T-helper 22 cell (primary cell): ENCODE measurements around the gene KIF19.
"Not testable (repeated sequence)": the region's sequence is repeated elsewhere in the genome, so short reads cannot be mapped to it uniquely, and the experiment has no call there.

ENCODE experiments used
- DNase-seq: peaks from one replicate; pipeline ENCODE4 v3.0.0-alpha.2; 2020; ENCODE audit warnings: low read depth

Gene KIF19, protein sequence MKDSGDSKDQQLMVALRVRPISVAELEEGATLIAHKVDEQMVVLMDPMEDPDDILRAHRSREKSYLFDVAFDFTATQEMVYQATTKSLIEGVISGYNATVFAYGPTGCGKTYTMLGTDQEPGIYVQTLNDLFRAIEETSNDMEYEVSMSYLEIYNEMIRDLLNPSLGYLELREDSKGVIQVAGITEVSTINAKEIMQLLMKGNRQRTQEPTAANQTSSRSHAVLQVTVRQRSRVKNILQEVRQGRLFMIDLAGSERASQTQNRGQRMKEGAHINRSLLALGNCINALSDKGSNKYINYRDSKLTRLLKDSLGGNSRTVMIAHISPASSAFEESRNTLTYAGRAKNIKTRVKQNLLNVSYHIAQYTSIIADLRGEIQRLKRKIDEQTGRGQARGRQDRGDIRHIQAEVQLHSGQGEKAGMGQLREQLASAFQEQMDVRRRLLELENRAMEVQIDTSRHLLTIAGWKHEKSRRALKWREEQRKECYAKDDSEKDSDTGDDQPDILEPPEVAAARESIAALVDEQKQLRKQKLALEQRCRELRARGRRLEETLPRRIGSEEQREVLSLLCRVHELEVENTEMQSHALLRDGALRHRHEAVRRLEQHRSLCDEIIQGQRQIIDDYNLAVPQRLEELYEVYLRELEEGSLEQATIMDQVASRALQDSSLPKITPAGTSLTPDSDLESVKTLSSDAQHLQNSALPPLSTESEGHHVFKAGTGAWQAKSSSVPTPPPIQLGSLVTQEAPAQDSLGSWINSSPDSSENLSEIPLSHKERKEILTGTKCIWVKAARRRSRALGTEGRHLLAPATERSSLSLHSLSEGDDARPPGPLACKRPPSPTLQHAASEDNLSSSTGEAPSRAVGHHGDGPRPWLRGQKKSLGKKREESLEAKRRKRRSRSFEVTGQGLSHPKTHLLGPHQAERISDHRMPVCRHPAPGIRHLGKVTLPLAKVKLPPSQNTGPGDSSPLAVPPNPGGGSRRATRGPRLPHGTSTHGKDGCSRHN

GRCh38 chr17:74325743-74326379 is at the start of gene KIF19:
Gene KIF19, plus strand, starts transcription at chr17:74326226. Its CDS starts 124 bp downstream, at chr17:74326350.
- DNase-seq = peak; percentile 26

GRCh38 chr17:74276541-74277009 is 49.5 kb upstream of the KIF19 start:
- no peak for DNase-seq

- no peak for DNase-seq
Observed at GRCh38 chr17:74277935-74278334, 48.1 kb upstream of the KIF19 start.

GRCh38 chr17:74279617-74280016 is 46.4 kb upstream of the KIF19 start:
- not testable (repeated sequence) for DNase-seq

- DNase-seq = peak; percentile 61
Observed at GRCh38 chr17:74280093-74280513, 45.9 kb upstream of the KIF19 start.

- DNase-seq = no peak
Observed at GRCh38 chr17:74281799-74282198, 44.2 kb upstream of the KIF19 start.

DNA sequence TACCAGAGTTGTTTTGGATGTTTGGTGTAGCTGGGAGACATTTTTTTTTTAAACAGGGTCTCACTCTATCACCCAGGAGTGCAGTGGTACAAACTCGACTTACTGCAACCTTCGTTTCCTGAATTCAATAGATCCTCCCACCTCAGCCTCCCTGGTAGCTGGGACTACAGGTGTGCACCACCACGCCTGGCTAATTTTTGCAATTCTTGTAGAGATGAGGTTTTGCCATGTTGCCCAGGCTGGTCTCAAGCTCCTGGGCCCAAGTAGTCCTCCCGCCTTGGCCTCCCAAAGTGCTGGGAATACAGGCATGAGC is 43.8 kb upstream of the KIF19 start:
- not testable (repeated sequence) for DNase-seq

- peak; percentile 69 for DNase-seq
Observed at GRCh38 chr17:74282587-74283370, 43.2 kb upstream of the KIF19 start.

DNA sequence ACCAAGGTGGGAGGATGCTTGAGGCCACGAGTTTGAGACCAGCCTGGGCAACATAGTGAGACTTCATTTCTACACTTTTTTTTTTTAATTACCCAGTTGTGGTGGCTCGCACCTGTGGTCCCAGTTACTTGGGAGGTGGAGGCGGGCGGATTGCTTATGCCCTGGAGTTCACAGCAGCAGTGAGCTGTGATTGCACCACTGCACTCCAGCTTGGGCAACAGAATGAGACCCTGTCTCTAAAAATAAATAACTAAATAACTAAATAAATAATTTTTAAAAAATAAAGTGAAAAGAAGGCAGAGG is 42.7 kb upstream of the KIF19 start:
- no peak for DNase-seq

GRCh38 chr17:74287031-74287602 is 38.9 kb upstream of the KIF19 start:
- DNase-seq = no peak

GRCh38 chr17:74288785-74289184 is 37.2 kb upstream of the KIF19 start:
- DNase-seq = no peak

DNA sequence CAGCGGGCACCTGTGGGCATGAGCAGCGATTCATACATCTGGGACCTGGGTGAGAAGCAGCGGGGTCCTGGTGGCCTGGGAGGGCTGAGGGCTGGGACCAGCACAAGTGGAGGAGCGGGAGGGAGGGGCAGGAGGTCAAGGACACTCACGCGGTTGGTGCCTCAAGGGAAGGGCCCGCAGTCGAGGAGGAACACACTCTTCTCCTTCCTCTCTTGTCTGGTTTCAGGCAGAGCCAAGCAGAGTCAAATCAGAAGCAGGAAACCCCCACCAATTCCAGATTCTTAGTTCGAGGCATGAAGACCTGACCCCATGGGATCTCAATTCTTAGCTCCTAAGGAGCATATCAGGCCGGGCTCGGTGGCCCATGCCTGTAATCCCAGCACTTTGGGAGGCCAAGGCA is 36.3 kb upstream of the KIF19 start:
- no peak for DNase-seq

DNA sequence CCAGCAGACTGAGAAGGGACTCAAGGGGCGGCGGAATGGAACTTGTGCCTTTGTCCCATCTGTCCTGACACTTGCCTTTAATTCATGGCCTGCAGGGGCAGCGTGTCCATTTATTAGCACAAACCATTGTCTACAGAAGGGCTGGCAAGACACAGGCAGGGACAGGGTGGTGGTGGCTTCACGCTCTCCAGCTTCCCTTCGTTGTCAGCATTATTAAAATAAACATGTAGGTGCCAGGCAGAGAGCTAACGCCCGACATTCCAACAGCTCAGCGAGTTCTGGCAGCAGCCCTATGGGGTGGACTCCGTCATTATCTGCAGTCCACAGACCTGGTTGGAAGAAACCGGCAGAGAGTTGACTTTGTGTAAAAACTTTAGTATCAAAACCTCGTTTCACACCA is 35.7 kb upstream of the KIF19 start:
- DNase-seq = no peak

GRCh38 chr17:74292495-74292894 is 33.5 kb upstream of the KIF19 start:
- no peak for DNase-seq

DNA sequence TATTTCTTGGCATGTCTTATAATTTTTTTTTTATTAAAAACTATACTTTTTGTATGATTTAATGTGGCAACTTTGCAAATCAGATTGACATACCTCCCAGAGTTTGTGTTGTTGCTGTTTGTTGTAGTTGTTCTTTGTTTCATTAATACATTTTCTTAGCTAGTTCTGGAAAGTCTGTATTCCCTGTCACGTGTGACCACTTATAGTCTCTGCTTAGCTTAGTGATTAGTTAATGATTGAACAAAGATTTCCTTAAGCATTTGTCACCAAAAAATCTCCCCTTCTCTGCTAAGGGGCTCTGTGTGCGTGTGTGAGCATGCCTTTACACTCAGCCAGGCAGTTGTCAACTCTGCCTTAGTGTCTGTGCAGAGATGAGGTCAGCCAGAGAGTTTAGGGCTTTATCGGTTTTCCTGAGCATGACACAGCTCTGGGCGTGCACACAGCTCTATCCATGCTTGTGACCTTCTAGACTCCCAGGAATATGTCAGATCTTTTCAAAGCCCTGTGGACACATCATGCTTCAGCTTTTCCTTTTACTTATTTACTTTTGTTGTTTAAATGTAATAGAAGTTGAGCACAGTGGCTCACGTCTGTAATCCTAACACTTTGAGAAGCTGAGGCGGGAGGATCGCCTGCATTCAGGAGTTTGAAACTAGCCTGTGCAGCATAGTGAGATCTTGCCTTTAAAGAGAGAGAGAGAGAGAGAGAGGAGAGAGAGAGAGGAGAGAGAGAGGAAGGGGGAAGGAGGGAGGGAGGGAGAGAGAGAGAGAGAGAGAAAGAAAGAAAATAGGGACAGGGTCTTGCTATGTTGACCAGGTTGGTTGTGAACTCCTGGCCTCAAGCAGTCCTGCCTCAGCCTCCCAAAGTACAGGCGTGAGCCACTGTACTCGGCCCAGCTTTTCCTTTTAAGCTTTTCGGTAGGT is 30.1 kb upstream of the KIF19 start:
- no peak for DNase-seq

DNA sequence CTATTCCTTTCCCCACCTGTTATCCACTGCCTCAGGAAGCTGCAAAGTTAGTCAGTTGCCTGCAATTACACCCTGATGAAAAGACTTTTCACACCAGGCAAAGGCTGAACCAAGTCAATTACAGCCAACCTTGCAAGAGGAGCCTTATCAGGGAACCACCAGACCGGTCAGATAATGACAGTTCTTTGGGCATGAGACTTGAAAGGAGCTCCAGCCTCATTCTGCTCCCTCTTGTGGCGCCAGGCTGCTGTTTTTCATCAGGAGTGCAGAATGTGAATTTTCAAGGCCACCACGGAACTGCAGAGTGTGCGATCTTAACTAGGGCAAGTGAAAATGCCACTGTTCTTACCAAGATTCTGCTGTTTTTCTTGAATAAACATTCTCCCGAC is 29.5 kb upstream of the KIF19 start:
- no peak for DNase-seq

- DNase-seq = no peak
Observed at GRCh38 chr17:74297941-74298340, 28.1 kb upstream of the KIF19 start.

GRCh38 chr17:74298778-74299177 is 27.2 kb upstream of the KIF19 start:
- DNase-seq = no peak

GRCh38 chr17:74299226-74300009 is 26.6 kb upstream of the KIF19 start:
- no peak for DNase-seq

DNA sequence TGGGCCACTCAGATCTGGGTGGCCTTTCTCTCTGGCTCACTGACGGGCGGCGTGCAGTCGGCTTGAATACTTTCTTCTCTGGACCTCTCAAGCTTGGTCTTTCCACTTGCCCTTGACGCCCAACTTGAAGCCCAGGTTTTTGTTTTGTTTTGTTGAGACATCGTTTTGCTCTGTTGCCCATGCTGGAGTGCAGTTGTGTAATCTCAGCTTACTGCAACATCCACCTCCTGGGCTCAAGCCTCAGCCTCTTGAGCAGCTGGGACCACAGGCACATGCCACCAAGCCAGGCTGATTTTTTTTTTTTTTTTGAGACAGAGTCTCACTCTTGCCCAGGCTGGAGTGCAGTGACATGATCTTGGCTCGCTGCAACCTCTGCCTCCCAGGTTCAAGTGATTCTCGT is 22.7 kb upstream of the KIF19 start:
- DNase-seq = no peak
